NT2/D1 (cell line): ENCODE measurements around the gene SHROOM2.

Experiments
- DNase-seq: peaks from one replicate; pipeline ENCODE4 v3.0.0-alpha.2; 2011; ENCODE audit warnings: low read depth, low spot score
- H3K27me3 ChIP-seq: 2 replicates; pipeline ENCODE4 v1.6.0; 2011; ENCODE audit warnings: mild to moderate bottlenecking; ENCODE audit not compliant: insufficient read length, insufficient read depth
- H3K36me3 ChIP-seq: 2 replicates; pipeline ENCODE4 v1.6.1; 2011; ENCODE audit warnings: mild to moderate bottlenecking, low read length, mixed read lengths; ENCODE audit not compliant: insufficient read depth, insufficient read length
- H3K4me1 ChIP-seq: 2 replicates; pipeline ENCODE4 v1.5.1; 2011; ENCODE audit not compliant: insufficient read depth, insufficient read length
- H3K4me3 ChIP-seq: 2 replicates; pipeline ENCODE4 v1.5.1; 2011; ENCODE audit warnings: low read depth; ENCODE audit not compliant: insufficient read length
- H3K9ac ChIP-seq: 2 replicates; pipeline ENCODE4 v1.6.0; 2011; ENCODE audit warnings: low read depth; ENCODE audit not compliant: insufficient read length
- H3K9me3 ChIP-seq: 2 replicates; pipeline ENCODE4 v1.5.1; 2011; ENCODE audit warnings: mild to moderate bottlenecking, low read length; ENCODE audit not compliant: insufficient read depth
- SUZ12 ChIP-seq: IDR thresholded peaks from 2 replicates; pipeline ENCODE4 v1.6.1; 2011; ENCODE audit not compliant: insufficient read length, insufficient read depth; ENCODE audit errors: extremely low read depth
- YY1 ChIP-seq: IDR thresholded peaks from 2 replicates; pipeline ENCODE4 v1.6.1; 2011; ENCODE audit not compliant: insufficient read length, insufficient read depth
- ZNF274 ChIP-seq: IDR thresholded peaks from 2 replicates; pipeline ENCODE4 v1.6.1; 2011; ENCODE audit warnings: mild to moderate bottlenecking, low read depth, low read length

The SHROOM2 gene

GRCh38 chrX:9786798-9787635 lies 788 bp downstream of the SHROOM2 start:
- H3K36me3 ChIP-seq, result no peaks in the 10 kb centered on the region
- H3K4me1 ChIP-seq, result peaks cover 11% of the 10 kb centered on the region
- peak overlapping the region; percentile 89 for H3K9ac ChIP-seq
- DNase-seq, result no peak
- TF ChIP-seq ZNF274, result no peak
- no peak for TF ChIP-seq SUZ12
- no peak for TF ChIP-seq YY1
- H3K27me3 ChIP-seq, result no peaks in the 10 kb centered on the region
- peaks cover 8% of the 10 kb centered on the region; the same call in 1 of the 2 replicates for H3K9me3 ChIP-seq
- H3K4me3 ChIP-seq, result peak overlapping the region; percentile 73

DNA sequence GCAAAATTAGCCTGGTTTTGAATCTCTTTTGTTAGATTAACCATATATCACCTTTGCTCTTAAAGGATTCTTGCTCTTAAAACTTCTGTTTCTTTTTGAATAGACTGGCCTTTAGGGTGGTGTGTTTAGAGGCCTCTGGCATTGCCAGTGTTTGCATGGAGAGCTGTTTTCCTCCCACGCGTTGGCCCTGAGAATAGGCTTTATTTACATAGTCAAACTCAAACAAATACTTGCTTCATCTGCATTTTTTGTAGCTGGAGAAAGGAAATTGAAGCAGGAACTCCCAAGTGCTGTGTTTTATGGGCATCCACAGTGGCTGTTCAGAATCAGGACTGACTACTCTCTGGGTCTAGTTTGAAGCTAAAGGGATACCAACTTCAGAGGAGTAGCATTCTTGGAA lies 2.7 kb downstream of the SHROOM2 start:
- no peak for TF ChIP-seq SUZ12
- no peak for TF ChIP-seq ZNF274
- TF ChIP-seq YY1, result no peak
- no peak for DNase-seq
- peaks cover 11% of the 10 kb centered on the region for H3K4me1 ChIP-seq
- peaks cover 7% of the 10 kb centered on the region; the same call in 1 of the 2 replicates for H3K9me3 ChIP-seq
- peak overlapping the region; percentile 25 for H3K4me3 ChIP-seq
- H3K9ac ChIP-seq, result peak overlapping the region; percentile 63
- no peaks in the 10 kb centered on the region for H3K36me3 ChIP-seq
- no peaks in the 10 kb centered on the region for H3K27me3 ChIP-seq

- Histone ChIP-seq H3K27me3 (no peaks in the 10 kb centered on the region), H3K9me3 (peaks cover under 1% of the 10 kb centered on the region; the same call in 1 of the 2 replicates), H3K36me3 (no peaks in the 10 kb centered on the region), H3K4me1 (peaks cover 11% of the 10 kb centered on the region), H3K4me3 (peak overlapping the region; percentile 25), H3K9ac (peak overlapping the region; percentile 63)
- DNase-seq, result peak; percentile 55
- TF ChIP-seq SUZ12 (no peak), YY1 (no peak), ZNF274 (no peak)
Observed at GRCh38 chrX:9789555-9789954, 3.3 kb downstream of the SHROOM2 start.

DNA sequence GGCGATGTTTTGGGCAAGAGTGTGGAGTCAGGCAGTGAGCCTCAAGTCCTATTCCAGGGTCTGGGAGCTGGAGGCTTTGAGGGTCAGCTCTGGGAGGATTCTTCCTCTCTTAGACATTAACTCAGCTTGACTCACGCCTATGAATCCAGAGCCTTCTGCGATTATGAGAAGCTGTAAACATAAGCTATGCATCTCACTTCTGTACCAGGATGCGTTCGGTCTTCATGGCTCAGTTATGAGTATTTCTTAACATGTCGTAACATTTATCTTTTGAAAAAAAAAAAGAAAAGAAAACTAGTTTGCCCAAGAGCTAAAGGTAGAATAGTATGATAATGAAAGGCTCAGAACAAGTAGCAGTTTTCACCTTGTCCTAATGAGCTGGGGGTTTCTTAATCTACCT lies 4.6 kb downstream of the SHROOM2 start:
- TF ChIP-seq YY1 (no peak), ZNF274 (no peak), SUZ12 (no peak)
- H3K36me3 ChIP-seq, result no peaks in the 10 kb centered on the region
- no peak overlapping the region for H3K4me3 ChIP-seq
- no peaks in the 10 kb centered on the region for H3K27me3 ChIP-seq
- H3K9me3 ChIP-seq, result no peaks in the 10 kb centered on the region
- peaks cover 11% of the 10 kb centered on the region for H3K4me1 ChIP-seq
- no peak overlapping the region for H3K9ac ChIP-seq
- no peak for DNase-seq

- H3K9me3 ChIP-seq, result peaks cover 3% of the 10 kb centered on the region; the same call in 1 of the 2 replicates
- no peaks in the 10 kb centered on the region for H3K27me3 ChIP-seq
- no peak overlapping the region for H3K4me3 ChIP-seq
- H3K9ac ChIP-seq, result no peak overlapping the region
- H3K36me3 ChIP-seq, result no peaks in the 10 kb centered on the region
- H3K4me1 ChIP-seq, result peaks cover 11% of the 10 kb centered on the region
- TF ChIP-seq YY1 (no peak), SUZ12 (no peak), ZNF274 (no peak)
- no peak for DNase-seq
Observed at GRCh38 chrX:9794495-9794894, 8.3 kb downstream of the SHROOM2 start.

- Histone ChIP-seq H3K27me3 (no peaks in the 10 kb centered on the region), H3K9me3 (peaks cover 16% of the 10 kb centered on the region), H3K4me1 (peaks cover 3% of the 10 kb centered on the region), H3K4me3 (no peak overlapping the region), H3K9ac (no peak overlapping the region), H3K36me3 (peaks cover 6% of the 10 kb centered on the region)
- DNase-seq, result no peak
- no peak for TF ChIP-seq YY1
- no peak for TF ChIP-seq SUZ12
- no peak for TF ChIP-seq ZNF274
Observed at GRCh38 chrX:9797384-9798360, 11.4 kb downstream of the SHROOM2 start.
